ENCODE measurements around the gene FZD1. TPM values are rescaled to one million over a fixed set of nuclear protein-coding genes. Genes with fewer than 3 reads are reported as not detected.
A peak's percentile ranks its signal among the peaks of the same experiment; 100 is the strongest.

FZD1 gene
- total and polyA plus RNA-seq, 2 experiments from 2014 or later: 0.34 to 1.4 TPM

DNA sequence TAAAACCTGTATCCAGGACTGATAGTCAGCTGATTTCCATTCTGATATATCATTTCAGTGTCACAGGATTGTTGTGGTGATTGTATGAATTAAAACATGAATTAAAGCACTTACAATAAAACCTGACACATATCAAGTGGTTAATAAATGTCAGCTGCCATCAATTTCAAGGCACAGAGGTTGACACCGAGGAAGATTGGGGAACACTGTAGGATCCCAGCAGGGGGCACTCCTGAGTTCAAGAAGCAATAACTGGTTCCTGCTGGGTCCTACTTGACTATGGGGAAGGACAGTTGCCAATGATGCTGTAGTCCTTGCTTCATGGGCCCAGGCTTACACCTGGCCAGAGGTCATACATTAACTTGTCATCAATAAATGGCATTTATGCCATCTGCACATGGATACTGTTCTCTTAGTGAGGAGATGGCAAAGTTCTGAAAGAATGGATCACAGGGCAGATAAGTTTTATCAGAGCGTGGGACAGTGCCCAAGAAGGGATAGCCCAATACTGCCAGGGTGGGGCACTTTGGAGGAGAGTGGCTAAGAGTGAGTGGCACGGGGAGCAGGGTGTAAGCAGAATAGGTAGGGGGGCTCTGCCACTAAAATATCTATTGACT lies 24.1 kb downstream of the FZD1 start:
- Histone ChIP-seq H3K4me2 (no peak overlapping the region), H3F3A (replicated peaks; ENCODE audit: low read depth) (no peaks in the 10 kb centered on the region), H4K20me1 (replicated peaks; ENCODE audit: insufficient read depth) (no peaks in the 10 kb centered on the region; the same call in 1 of the 2 replicates), H3K79me2 (replicated peaks; ENCODE audit: insufficient read depth) (no peaks in the 10 kb centered on the region), H3K4me1 (ENCODE audit: insufficient read depth) (peaks cover 5% of the 10 kb centered on the region; the same call in 1 of the 2 replicates), H2AFZ (no peak overlapping the region), H3K9me2 (ENCODE audit: insufficient read depth) (no peaks in the 10 kb centered on the region), H3K36me3 (ENCODE audit: insufficient read depth) (no peaks in the 10 kb centered on the region), H3K4me3 (no peak overlapping the region), H3K27ac (ENCODE audit: low read depth) (no peak overlapping the region), H3K27me3 (ENCODE audit: insufficient read depth) (peaks cover 32% of the 10 kb centered on the region)
- Mint-ChIP-seq H3K9me3 (no peaks in the 10 kb centered on the region), H3K4me1 (peaks cover 17% of the 10 kb centered on the region), H3K27me3 (ENCODE audit: insufficient read depth, low read depth, poor library complexity) (peaks cover 5% of the 10 kb centered on the region), H3K4me3 (no peak overlapping the region), H3K36me3 (ENCODE audit: low read depth) (no peaks in the 10 kb centered on the region), H3K27ac (no peak overlapping the region)
- ATAC-seq (peak; percentile 90), DNase-seq (ENCODE audit: low spot score) (peak; percentile 89)
- TF ChIP-seq JUNB (IDR thresholded peaks at IDR 0.05; ENCODE audit: unreplicated experiment): no peak
- TF ChIP-seq, protein P1, sequence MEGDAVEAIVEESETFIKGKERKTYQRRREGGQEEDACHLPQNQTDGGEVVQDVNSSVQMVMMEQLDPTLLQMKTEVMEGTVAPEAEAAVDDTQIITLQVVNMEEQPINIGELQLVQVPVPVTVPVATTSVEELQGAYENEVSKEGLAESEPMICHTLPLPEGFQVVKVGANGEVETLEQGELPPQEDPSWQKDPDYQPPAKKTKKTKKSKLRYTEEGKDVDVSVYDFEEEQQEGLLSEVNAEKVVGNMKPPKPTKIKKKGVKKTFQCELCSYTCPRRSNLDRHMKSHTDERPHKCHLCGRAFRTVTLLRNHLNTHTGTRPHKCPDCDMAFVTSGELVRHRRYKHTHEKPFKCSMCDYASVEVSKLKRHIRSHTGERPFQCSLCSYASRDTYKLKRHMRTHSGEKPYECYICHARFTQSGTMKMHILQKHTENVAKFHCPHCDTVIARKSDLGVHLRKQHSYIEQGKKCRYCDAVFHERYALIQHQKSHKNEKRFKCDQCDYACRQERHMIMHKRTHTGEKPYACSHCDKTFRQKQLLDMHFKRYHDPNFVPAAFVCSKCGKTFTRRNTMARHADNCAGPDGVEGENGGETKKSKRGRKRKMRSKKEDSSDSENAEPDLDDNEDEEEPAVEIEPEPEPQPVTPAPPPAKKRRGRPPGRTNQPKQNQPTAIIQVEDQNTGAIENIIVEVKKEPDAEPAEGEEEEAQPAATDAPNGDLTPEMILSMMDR (conservative IDR thresholded peaks at IDR 0.05; ENCODE audit: low read depth in 2 of 2): peak; percentile 66 to 86
- no peak for TF ChIP-seq CREB1 (CRISPR knock-in tag; IDR thresholded peaks at IDR 0.05; ENCODE audit: low read depth)

DNA sequence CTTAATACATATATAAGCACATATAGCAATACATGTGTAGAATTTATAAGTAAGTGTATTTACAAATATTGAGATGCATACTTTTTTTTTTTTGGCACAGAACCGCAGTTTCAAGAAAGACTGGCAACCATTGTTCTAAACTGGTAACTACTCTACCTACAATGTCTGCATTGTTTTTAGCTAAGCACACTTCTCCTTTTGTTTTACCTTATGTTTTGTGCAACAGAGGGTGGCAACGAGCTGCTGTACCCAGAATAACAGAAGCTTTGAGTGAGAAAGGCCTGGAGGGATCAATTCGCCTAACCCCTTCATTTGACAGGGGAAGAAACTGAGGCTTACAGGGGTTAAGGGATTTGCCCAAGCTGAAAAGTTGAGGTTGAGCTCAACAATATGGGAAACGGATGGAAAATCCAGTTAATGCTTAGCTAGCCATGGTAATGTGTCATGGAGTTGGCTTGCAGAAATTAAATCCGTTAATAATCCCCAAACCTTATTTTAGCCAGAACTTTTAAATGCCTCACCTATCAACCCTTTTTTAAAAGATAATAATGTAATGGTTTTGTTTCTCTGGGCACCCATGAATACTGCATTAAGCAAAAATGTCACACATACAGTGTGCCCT lies 25.5 kb downstream of the FZD1 start:
- DNase-seq (ENCODE audit: low spot score): no peak
- no peaks in the 10 kb centered on the region; the same call in 1 of the 2 replicates for H4K20me1 ChIP-seq (replicated peaks; ENCODE audit: insufficient read depth)
- H3F3A ChIP-seq (replicated peaks; ENCODE audit: low read depth): no peaks in the 10 kb centered on the region
- no peak overlapping the region for H3K27ac ChIP-seq (ENCODE audit: low read depth)
- H2AFZ ChIP-seq: no peak overlapping the region
- peaks cover 30% of the 10 kb centered on the region for H3K27me3 ChIP-seq (ENCODE audit: insufficient read depth)
- no peaks in the 10 kb centered on the region for H3K36me3 ChIP-seq (ENCODE audit: insufficient read depth)
- H3K27me3 Mint-ChIP-seq (ENCODE audit: insufficient read depth, low read depth, poor library complexity): peaks cover 5% of the 10 kb centered on the region
- H3K27ac Mint-ChIP-seq: no peak overlapping the region
- no peaks in the 10 kb centered on the region for H3K79me2 ChIP-seq (replicated peaks; ENCODE audit: insufficient read depth)
- no peak overlapping the region for H3K4me3 Mint-ChIP-seq
- H3K4me1 ChIP-seq (ENCODE audit: insufficient read depth): peaks cover 5% of the 10 kb centered on the region; the same call in 1 of the 2 replicates
- no peak overlapping the region for H3K4me3 ChIP-seq
- no peaks in the 10 kb centered on the region for H3K9me2 ChIP-seq (ENCODE audit: insufficient read depth)
- H3K4me2 ChIP-seq: no peak overlapping the region
- H3K4me1 Mint-ChIP-seq: peaks cover 19% of the 10 kb centered on the region
- no peaks in the 10 kb centered on the region for H3K36me3 Mint-ChIP-seq (ENCODE audit: low read depth)
- no peak for ATAC-seq
- H3K9me3 Mint-ChIP-seq: no peaks in the 10 kb centered on the region
- no peak for TF ChIP-seq EZH2phosphoT487 (IDR thresholded peaks at IDR 0.05; ENCODE audit: unreplicated experiment)
- no peak for TF ChIP-seq CREB1 (CRISPR knock-in tag; IDR thresholded peaks at IDR 0.05; ENCODE audit: low read depth)
- TF ChIP-seq, protein P2, sequence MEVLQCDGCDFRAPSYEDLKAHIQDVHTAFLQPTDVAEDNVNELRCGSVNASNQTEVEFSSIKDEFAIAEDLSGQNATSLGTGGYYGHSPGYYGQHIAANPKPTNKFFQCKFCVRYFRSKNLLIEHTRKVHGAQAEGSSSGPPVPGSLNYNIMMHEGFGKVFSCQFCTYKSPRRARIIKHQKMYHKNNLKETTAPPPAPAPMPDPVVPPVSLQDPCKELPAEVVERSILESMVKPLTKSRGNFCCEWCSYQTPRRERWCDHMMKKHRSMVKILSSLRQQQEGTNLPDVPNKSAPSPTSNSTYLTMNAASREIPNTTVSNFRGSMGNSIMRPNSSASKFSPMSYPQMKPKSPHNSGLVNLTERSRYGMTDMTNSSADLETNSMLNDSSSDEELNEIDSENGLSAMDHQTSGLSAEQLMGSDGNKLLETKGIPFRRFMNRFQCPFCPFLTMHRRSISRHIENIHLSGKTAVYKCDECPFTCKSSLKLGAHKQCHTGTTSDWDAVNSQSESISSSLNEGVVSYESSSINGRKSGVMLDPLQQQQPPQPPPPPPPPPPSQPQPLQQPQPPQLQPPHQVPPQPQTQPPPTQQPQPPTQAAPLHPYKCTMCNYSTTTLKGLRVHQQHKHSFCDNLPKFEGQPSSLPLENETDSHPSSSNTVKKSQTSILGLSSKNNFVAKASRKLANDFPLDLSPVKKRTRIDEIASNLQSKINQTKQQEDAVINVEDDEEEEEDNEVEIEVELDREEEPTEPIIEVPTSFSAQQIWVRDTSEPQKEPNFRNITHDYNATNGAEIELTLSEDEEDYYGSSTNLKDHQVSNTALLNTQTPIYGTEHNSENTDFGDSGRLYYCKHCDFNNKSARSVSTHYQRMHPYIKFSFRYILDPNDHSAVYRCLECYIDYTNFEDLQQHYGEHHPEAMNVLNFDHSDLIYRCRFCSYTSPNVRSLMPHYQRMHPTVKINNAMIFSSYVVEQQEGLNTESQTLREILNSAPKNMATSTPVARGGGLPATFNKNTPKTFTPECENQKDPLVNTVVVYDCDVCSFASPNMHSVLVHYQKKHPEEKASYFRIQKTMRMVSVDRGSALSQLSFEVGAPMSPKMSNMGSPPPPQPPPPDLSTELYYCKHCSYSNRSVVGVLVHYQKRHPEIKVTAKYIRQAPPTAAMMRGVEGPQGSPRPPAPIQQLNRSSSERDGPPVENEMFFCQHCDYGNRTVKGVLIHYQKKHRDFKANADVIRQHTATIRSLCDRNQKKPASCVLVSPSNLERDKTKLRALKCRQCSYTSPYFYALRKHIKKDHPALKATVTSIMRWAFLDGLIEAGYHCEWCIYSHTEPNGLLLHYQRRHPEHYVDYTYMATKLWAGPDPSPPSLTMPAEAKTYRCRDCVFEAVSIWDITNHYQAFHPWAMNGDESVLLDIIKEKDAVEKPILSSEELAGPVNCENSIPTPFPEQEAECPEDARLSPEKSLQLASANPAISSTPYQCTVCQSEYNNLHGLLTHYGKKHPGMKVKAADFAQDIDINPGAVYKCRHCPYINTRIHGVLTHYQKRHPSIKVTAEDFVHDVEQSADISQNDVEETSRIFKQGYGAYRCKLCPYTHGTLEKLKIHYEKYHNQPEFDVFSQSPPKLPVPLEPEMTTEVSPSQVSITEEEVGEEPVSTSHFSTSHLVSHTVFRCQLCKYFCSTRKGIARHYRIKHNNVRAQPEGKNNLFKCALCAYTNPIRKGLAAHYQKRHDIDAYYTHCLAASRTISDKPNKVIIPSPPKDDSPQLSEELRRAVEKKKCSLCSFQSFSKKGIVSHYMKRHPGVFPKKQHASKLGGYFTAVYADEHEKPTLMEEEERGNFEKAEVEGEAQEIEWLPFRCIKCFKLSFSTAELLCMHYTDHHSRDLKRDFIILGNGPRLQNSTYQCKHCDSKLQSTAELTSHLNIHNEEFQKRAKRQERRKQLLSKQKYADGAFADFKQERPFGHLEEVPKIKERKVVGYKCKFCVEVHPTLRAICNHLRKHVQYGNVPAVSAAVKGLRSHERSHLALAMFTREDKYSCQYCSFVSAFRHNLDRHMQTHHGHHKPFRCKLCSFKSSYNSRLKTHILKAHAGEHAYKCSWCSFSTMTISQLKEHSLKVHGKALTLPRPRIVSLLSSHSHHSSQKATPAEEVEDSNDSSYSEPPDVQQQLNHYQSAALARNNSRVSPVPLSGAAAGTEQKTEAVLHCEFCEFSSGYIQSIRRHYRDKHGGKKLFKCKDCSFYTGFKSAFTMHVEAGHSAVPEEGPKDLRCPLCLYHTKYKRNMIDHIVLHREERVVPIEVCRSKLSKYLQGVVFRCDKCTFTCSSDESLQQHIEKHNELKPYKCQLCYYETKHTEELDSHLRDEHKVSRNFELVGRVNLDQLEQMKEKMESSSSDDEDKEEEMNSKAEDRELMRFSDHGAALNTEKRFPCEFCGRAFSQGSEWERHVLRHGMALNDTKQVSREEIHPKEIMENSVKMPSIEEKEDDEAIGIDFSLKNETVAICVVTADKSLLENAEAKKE (CRISPR knock-in tag; IDR thresholded peaks at IDR 0.05): no peak
- TF ChIP-seq ZNF114 (CRISPR knock-in tag; IDR thresholded peaks at IDR 0.05): no peak
- no peak for TF ChIP-seq NANOG (IDR thresholded peaks at IDR 0.05; ENCODE audit: borderline replicate concordance)
- TF ChIP-seq, protein P3, sequence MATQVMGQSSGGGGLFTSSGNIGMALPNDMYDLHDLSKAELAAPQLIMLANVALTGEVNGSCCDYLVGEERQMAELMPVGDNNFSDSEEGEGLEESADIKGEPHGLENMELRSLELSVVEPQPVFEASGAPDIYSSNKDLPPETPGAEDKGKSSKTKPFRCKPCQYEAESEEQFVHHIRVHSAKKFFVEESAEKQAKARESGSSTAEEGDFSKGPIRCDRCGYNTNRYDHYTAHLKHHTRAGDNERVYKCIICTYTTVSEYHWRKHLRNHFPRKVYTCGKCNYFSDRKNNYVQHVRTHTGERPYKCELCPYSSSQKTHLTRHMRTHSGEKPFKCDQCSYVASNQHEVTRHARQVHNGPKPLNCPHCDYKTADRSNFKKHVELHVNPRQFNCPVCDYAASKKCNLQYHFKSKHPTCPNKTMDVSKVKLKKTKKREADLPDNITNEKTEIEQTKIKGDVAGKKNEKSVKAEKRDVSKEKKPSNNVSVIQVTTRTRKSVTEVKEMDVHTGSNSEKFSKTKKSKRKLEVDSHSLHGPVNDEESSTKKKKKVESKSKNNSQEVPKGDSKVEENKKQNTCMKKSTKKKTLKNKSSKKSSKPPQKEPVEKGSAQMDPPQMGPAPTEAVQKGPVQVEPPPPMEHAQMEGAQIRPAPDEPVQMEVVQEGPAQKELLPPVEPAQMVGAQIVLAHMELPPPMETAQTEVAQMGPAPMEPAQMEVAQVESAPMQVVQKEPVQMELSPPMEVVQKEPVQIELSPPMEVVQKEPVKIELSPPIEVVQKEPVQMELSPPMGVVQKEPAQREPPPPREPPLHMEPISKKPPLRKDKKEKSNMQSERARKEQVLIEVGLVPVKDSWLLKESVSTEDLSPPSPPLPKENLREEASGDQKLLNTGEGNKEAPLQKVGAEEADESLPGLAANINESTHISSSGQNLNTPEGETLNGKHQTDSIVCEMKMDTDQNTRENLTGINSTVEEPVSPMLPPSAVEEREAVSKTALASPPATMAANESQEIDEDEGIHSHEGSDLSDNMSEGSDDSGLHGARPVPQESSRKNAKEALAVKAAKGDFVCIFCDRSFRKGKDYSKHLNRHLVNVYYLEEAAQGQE (IDR thresholded peaks at IDR 0.05; ENCODE audit: unreplicated experiment): no peak
- TF ChIP-seq STAT1 (IDR thresholded peaks at IDR 0.05; ENCODE audit: unreplicated experiment): no peak
